C4-2B (cell line): ENCODE results near the gene CAMTA1.

Experiments
- CTCF ChIP-seq: fragments of 450-650 bp; conservative IDR thresholded peaks from 2 replicates; pipeline ENCODE4 v1.5.1; 2017; ENCODE audit warnings: mild to moderate bottlenecking
- ZFX ChIP-seq: fragments of 450-650 bp; IDR thresholded peaks from 2 replicates; pipeline ENCODE4 v1.6.1; 2017

- no peak for TF ChIP-seq CTCF
- TF ChIP-seq ZFX: no peak
Measured at GRCh38 chr1:6899621-6900020, 114.4 kb downstream of the CAMTA1 start.
